H9 (cell line): ENCODE measurements around the gene METRNL. TPM values are rescaled to one million over a fixed set of nuclear protein-coding genes. Genes with fewer than 3 reads are reported as not detected.

Experiments
- DNase-seq: peaks from one replicate; pipeline ENCODE4 v3.0.0-alpha.2; 2017
- H2AFZ ChIP-seq: one replicate; pipeline ENCODE4 v1.6.1; 2013; ENCODE audit warnings: mild to moderate bottlenecking, low read length, control low read depth, moderate library complexity
- H2AK5ac ChIP-seq: 2 replicates; pipeline ENCODE4 v1.6.1; 2013; ENCODE audit warnings: low read length, control low read depth, mixed read lengths; ENCODE audit not compliant: insufficient read length
- H2BK120ac ChIP-seq: one replicate; pipeline ENCODE4 v1.6.1; 2013; ENCODE audit warnings: low read depth, mild to moderate bottlenecking, low read length, control low read depth, inconsistent platforms; ENCODE audit not compliant: poor library complexity, severe bottlenecking
- H2BK12ac ChIP-seq: 2 replicates; pipeline ENCODE4 v1.6.1; 2013; ENCODE audit warnings: low read length, control low read depth, mixed read lengths, low read depth; ENCODE audit not compliant: insufficient read length
- H2BK15ac ChIP-seq: 2 replicates; pipeline ENCODE4 v1.6.1; 2013; ENCODE audit warnings: low read depth, low read length, control low read depth
- H2BK20ac ChIP-seq: one replicate; pipeline ENCODE4 v1.6.1; 2013; ENCODE audit warnings: low read depth, mild to moderate bottlenecking, low read length, control low read depth, inconsistent platforms; ENCODE audit not compliant: poor library complexity, severe bottlenecking
- H2BK5ac ChIP-seq: 2 replicates; pipeline ENCODE4 v1.6.1; 2013; ENCODE audit warnings: low read length, control low read depth, mixed read lengths; ENCODE audit not compliant: insufficient read length
- H3K14ac ChIP-seq: 2 replicates; pipeline ENCODE4 v1.6.1; 2013; ENCODE audit warnings: low read length, control low read depth; ENCODE audit not compliant: insufficient read depth
- H3K18ac ChIP-seq: 2 replicates; pipeline ENCODE4 v1.6.1; 2013; ENCODE audit warnings: low read depth, mild to moderate bottlenecking, mixed read lengths, low read length, control low read depth; ENCODE audit not compliant: insufficient read length
- H3K23ac ChIP-seq: 2 replicates; pipeline ENCODE4 v1.6.1; 2013; ENCODE audit warnings: low read length, control low read depth, mixed read lengths, low read depth; ENCODE audit not compliant: insufficient read length
- H3K23me2 ChIP-seq: 2 replicates; pipeline ENCODE4 v1.6.1; 2013; ENCODE audit warnings: low read depth, mild to moderate bottlenecking, mixed read lengths, low read length, control low read depth; ENCODE audit not compliant: insufficient read length, poor library complexity, severe bottlenecking
- H3K27ac ChIP-seq: 2 replicates; pipeline ENCODE4 v1.5.1; 2013; ENCODE audit warnings: low read length, control low read depth, mixed read lengths, low read depth; ENCODE audit not compliant: insufficient read length
- H3K27me3 ChIP-seq: 2 replicates; pipeline ENCODE4 v1.6.1; 2013; ENCODE audit warnings: low read length, control low read depth, inconsistent platforms; ENCODE audit not compliant: insufficient read depth
- H3K4ac ChIP-seq: 2 replicates; pipeline ENCODE4 v1.6.1; 2013; ENCODE audit warnings: low read depth, mild to moderate bottlenecking, control low read depth, inconsistent platforms, low read length, moderate library complexity
- H3K4me1 ChIP-seq: 2 replicates; pipeline ENCODE4 v1.6.1; 2013; ENCODE audit warnings: low read length, control low read depth, inconsistent platforms; ENCODE audit not compliant: insufficient read depth
- H3K4me2 ChIP-seq: 2 replicates; pipeline ENCODE4 v1.6.1; 2013; ENCODE audit warnings: low read length, control low read depth, mixed read lengths; ENCODE audit not compliant: insufficient read length, insufficient read depth
- H3K56ac ChIP-seq: 2 replicates; pipeline ENCODE4 v1.6.1; 2013; ENCODE audit warnings: low read depth, mild to moderate bottlenecking, mixed read lengths, low read length, control low read depth; ENCODE audit not compliant: insufficient read length
- H3K79me1 ChIP-seq: 2 replicates; pipeline ENCODE4 v1.6.1; 2013; ENCODE audit warnings: low read depth, mild to moderate bottlenecking, moderate library complexity, low read length, control low read depth, inconsistent platforms; ENCODE audit not compliant: insufficient read depth, poor library complexity, severe bottlenecking
- H3K79me2 ChIP-seq: 2 replicates; pipeline ENCODE4 v1.6.1; 2013; ENCODE audit warnings: low read length, control low read depth, inconsistent platforms; ENCODE audit not compliant: insufficient read depth
- H3K9ac ChIP-seq: 2 replicates; pipeline ENCODE4 v1.6.1; 2013; ENCODE audit warnings: low read length, control low read depth, mixed read lengths; ENCODE audit not compliant: insufficient read length; ENCODE audit errors: extremely low read depth
- H3K9me3 ChIP-seq: one replicate; pipeline ENCODE4 v1.6.1; 2013; ENCODE audit warnings: low read depth, low read length, inconsistent platforms; ENCODE audit not compliant: control insufficient read depth
- H3T11ph ChIP-seq: one replicate; pipeline ENCODE4 v1.6.1; 2013; ENCODE audit warnings: mild to moderate bottlenecking, low read length, control low read depth, inconsistent platforms
- H4K20me1 ChIP-seq: one replicate; pipeline ENCODE4 v1.6.1; 2013; ENCODE audit not compliant: control insufficient read depth, insufficient read length, insufficient read depth
- H4K5ac ChIP-seq: 2 replicates; pipeline ENCODE4 v1.6.1; 2013; ENCODE audit warnings: low read depth, mild to moderate bottlenecking, mixed read lengths, low read length, control low read depth; ENCODE audit not compliant: insufficient read length
- H4K8ac ChIP-seq: replicated peaks from 2 replicates; pipeline ENCODE4 v1.6.1; 2013; ENCODE audit warnings: low read length, control low read depth, mixed read lengths, low read depth; ENCODE audit not compliant: insufficient read length
- H4K91ac ChIP-seq: 2 replicates; pipeline ENCODE4 v1.6.1; 2013; ENCODE audit warnings: low read depth, mild to moderate bottlenecking, moderate library complexity, mixed read lengths, low read length, control low read depth; ENCODE audit not compliant: insufficient read length
- H3K27ac Mint-ChIP-seq, 3 experiments: 2 replicates in 2 of 3; 3 replicates in 1 of 3; pipeline ENCODE4 v1.8.0; 2020 to 2021; ENCODE audit warnings: mixed read lengths in 3 of 3, mild to moderate bottlenecking in 1 of 3, moderate library complexity in 1 of 3
- H3K27me3 Mint-ChIP-seq: 2 replicates; pipeline ENCODE4 v1.8.0; 2021; ENCODE audit warnings: low read depth, mild to moderate bottlenecking, moderate library complexity, mixed read lengths
- H3K36me3 Mint-ChIP-seq, 3 experiments: 2 replicates in 2 of 3; 3 replicates in 1 of 3; pipeline ENCODE4 v1.8.0; 2020 to 2021; ENCODE audit warnings: low read depth in 3 of 3, mixed read lengths in 3 of 3; ENCODE audit not compliant: insufficient read depth in 1 of 3
- H3K4me1 Mint-ChIP-seq, 2 experiments: 2 replicates each; pipeline ENCODE4 v1.8.0; 2020; ENCODE audit warnings: mixed read lengths in 2 of 2
- H3K4me3 Mint-ChIP-seq, 2 experiments: 2 replicates in 1 of 2; 3 replicates in 1 of 2; pipeline ENCODE4 v1.8.0; 2020 to 2021; ENCODE audit warnings: mild to moderate bottlenecking in 2 of 2, mixed read lengths in 2 of 2, moderate library complexity in 1 of 2
- H3K9me3 Mint-ChIP-seq, 2 experiments: 2 replicates in 1 of 2; 3 replicates in 1 of 2; pipeline ENCODE4 v1.8.0; 2020; ENCODE audit warnings: mild to moderate bottlenecking in 2 of 2, mixed read lengths in 2 of 2, moderate library complexity in 1 of 2
- WGBS: extraction: QIAGEN DNeasy Blood & Tissue Kit; methylation state at CpG from one replicate; pipeline ENCODE4 v1.1.7; 2013; ENCODE audit warnings: missing lambda C conversion rate, low lambda C conversion rate, mixed read lengths; ENCODE audit not compliant: insufficient read length; ENCODE audit errors: extremely low coverage; 5-methylcytosine and 5-hydroxymethylcytosine counted together
- total RNA-seq: library from RNA; stranded (reverse); gene quantifications from 2 replicates; pipeline ENCODE4 v1.2.1, GENCODE V29; 2021
- TF ChIP-seq, protein P1 (sequence below): fragments of 200-600 bp; sonication (generic); conservative IDR thresholded peaks from 3 replicates; pipeline ENCODE4 v1.8.0; 2021; ENCODE audit warnings: antibody characterized with exemption, mild to moderate bottlenecking

METRNL gene
- total RNA-seq, 1 experiment from 2014 or later: 21.4 TPM

DNA sequence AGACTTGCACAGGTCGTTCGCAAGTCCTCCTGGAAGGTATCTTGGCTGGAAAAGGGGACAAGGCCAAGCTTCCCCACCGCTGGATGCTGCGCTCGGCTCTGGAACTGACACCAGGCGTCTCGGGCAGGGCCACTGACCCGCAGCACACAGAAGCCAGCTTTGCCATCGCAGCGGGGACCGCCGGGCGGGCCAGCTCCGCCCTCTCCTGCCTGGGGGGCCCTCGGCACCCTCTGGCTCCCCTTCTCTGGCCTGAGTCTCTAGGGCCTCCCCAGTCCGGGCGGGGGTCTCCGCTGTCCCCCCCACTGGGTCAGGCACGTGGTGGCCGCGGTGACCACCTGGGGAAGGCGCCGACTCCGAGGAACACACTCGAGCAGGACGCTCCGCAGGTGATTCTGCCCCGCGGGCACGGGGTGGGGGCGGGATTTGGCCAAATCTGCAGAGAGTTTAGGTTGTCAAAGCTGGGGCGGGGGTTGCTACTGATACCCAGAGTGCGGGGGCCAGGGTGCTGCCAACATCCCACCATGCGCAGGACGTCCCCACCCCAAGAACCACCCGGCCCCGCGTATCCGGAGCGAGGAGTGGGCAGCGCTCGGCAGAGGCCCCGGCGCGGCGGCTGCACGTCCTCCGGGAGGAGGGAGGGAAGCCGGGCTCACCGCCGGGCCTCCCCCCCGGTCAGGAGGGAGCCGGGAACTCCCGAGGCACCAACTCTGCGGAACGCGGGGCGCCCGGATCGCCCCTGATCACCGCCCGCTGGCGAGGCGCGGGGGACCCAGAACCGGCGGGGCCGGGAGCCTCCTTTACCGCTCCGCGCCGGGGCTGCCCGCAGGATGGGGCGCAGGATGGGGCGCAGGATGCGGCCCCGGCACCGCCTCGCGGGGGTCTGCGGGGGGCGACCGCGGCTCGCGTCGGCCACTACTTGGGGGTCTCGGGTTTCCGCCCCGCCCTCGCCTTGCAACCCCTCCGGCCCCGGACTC is 744 bp upstream of the METRNL start:
- no peak overlapping the region for H4K5ac ChIP-seq
- H3K79me1 ChIP-seq: no peaks in the 10 kb centered on the region
- no peak overlapping the region for H3K56ac ChIP-seq
- H3K4me1 ChIP-seq: peaks cover 7% of the 10 kb centered on the region; the same call in 1 of the 2 replicates
- H2BK12ac ChIP-seq: no peak overlapping the region
- DNase-seq: no peak
- no peak overlapping the region for H2AFZ ChIP-seq
- Mint-ChIP-seq H3K4me3 (peak overlapping the region; percentile 59 to 72), H3K9me3 (no peaks in the 10 kb centered on the region; a peak in 1 of 5 replicates), H3K27ac (no peak overlapping the region), H3K4me1 (peaks cover 15 to 23% of the 10 kb centered on the region in 2 experiments), H3K27me3 (peaks cover 56% of the 10 kb centered on the region), H3K36me3 (peaks cover 7 to 13% (median 10%) of the 10 kb centered on the region in 3 experiments; a peak in 5 of 7 replicates)
- H3K23ac ChIP-seq: no peak overlapping the region
- no peak overlapping the region for H2BK20ac ChIP-seq
- no peak overlapping the region for H3K4ac ChIP-seq
- H3K18ac ChIP-seq: no peak overlapping the region
- no peak overlapping the region for H2BK15ac ChIP-seq
- no peak overlapping the region for H2AK5ac ChIP-seq
- H4K8ac ChIP-seq: no peak overlapping the region
- no peak overlapping the region for H3K27ac ChIP-seq
- H3K9ac ChIP-seq: no peak overlapping the region
- no peak overlapping the region for H2BK120ac ChIP-seq
- H4K91ac ChIP-seq: no peak overlapping the region
- no peak overlapping the region for H3T11ph ChIP-seq
- no peak overlapping the region for H2BK5ac ChIP-seq
- no peaks in the 10 kb centered on the region for H3K79me2 ChIP-seq
- no peak overlapping the region for H3K14ac ChIP-seq
- peaks cover 14% of the 10 kb centered on the region; the same call in 1 of the 2 replicates for H3K27me3 ChIP-seq
- WGBS: no CpG with 5 or more reads among the region's 93 CpGs
- TF ChIP-seq, protein P1, sequence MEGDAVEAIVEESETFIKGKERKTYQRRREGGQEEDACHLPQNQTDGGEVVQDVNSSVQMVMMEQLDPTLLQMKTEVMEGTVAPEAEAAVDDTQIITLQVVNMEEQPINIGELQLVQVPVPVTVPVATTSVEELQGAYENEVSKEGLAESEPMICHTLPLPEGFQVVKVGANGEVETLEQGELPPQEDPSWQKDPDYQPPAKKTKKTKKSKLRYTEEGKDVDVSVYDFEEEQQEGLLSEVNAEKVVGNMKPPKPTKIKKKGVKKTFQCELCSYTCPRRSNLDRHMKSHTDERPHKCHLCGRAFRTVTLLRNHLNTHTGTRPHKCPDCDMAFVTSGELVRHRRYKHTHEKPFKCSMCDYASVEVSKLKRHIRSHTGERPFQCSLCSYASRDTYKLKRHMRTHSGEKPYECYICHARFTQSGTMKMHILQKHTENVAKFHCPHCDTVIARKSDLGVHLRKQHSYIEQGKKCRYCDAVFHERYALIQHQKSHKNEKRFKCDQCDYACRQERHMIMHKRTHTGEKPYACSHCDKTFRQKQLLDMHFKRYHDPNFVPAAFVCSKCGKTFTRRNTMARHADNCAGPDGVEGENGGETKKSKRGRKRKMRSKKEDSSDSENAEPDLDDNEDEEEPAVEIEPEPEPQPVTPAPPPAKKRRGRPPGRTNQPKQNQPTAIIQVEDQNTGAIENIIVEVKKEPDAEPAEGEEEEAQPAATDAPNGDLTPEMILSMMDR: no peak
- H3K9me3 ChIP-seq: no peaks in the 10 kb centered on the region
- H4K20me1 ChIP-seq: no peaks in the 10 kb centered on the region
- peaks cover 6% of the 10 kb centered on the region for H3K23me2 ChIP-seq
- peak overlapping the region; percentile 27 for H3K4me2 ChIP-seq
